DMS79 treated with DMSO at 0.1 percent for 48 hours (cell line): ENCODE measurements around the gene IP6K3.
A peak's percentile ranks its signal among the peaks of the same experiment; 100 is the strongest.

ENCODE experiments used
- DNase-seq: peaks from one replicate; lab custom pipeline; 2025; lab: John Stamatoyannopoulos, UW

Gene IP6K3

GRCh38 chr6:33759887-33760629 lies 13.4 kb upstream of the IP6K3 start:
- peak; percentile 46 for DNase-seq

GRCh38 chr6:33758815-33759216 lies 12.1 kb upstream of the IP6K3 start:
- no peak for DNase-seq

- DNase-seq, result peak; percentile 23
Measured at GRCh38 chr6:33757906-33758305, 11.2 kb upstream of the IP6K3 start.

- DNase-seq, result no peak
Measured at GRCh38 chr6:33757113-33757512, 10.4 kb upstream of the IP6K3 start.

- DNase-seq, result no peak
Measured at GRCh38 chr6:33756211-33756954, 9.7 kb upstream of the IP6K3 start.

GRCh38 chr6:33755070-33755869 lies 8.6 kb upstream of the IP6K3 start:
- peak; percentile 94 for DNase-seq

- no peak for DNase-seq
Measured at GRCh38 chr6:33754222-33754621, 7.5 kb upstream of the IP6K3 start.

GRCh38 chr6:33752646-33753015 lies 5.9 kb upstream of the IP6K3 start:
- no peak for DNase-seq

GRCh38 chr6:33751771-33752645 lies 5.3 kb upstream of the IP6K3 start:
- DNase-seq, result peak; percentile 97

GRCh38 chr6:33750244-33750991 lies 3.7 kb upstream of the IP6K3 start:
- DNase-seq, result no peak

GRCh38 chr6:33749401-33749800 lies 2.7 kb upstream of the IP6K3 start:
- DNase-seq, result no peak

GRCh38 chr6:33748841-33749240 lies 2.1 kb upstream of the IP6K3 start:
- DNase-seq, result no peak

GRCh38 chr6:33747823-33748222 lies 1.1 kb upstream of the IP6K3 start:
- DNase-seq, result no peak

GRCh38 chr6:33746036-33746600 lies 587 bp downstream of the IP6K3 start:
- DNase-seq, result no peak

- no peak for DNase-seq
Measured at GRCh38 chr6:33745548-33745947, 1.2 kb downstream of the IP6K3 start.

GRCh38 chr6:33744895-33745546 lies 1.7 kb downstream of the IP6K3 start:
- peak; percentile 85 for DNase-seq

GRCh38 chr6:33744001-33744848 lies 2.5 kb downstream of the IP6K3 start:
- DNase-seq, result peak; percentile 97

GRCh38 chr6:33742837-33743236 lies 3.9 kb downstream of the IP6K3 start:
- DNase-seq, result peak; percentile 86

- peak; percentile 25 for DNase-seq
Measured at GRCh38 chr6:33742092-33742491, 4.6 kb downstream of the IP6K3 start.
